GM21447 (cell line): ENCODE measurements around the gene OR2AG2.

ENCODE experiments used
- ATAC-seq: cut with Tn5 transposase; IDR thresholded peaks from one replicate; pipeline ENCODE4 v1.9.1; 2021; ENCODE audit not compliant: unreplicated experiment

Gene OR2AG2

DNA sequence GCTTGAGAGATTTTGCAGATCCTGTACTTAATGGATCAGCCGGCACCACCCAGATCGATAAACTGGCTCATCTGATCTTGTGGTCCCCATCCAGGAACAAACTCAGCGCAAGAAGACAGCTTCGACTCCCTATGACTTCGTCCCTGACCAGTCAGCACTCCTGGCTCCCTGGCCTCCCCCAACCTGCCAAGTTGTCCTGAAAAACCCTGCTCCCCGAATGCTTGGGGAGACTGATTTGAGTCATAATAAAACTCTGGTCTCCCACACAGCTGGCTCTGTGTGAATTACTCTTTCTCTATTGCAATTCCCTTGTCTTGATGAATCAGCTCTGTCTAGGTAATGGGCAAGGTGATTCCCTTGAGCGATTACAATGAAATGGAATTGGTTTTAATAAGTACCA is 29.5 kb downstream of the OR2AG2 start:
- no peak for ATAC-seq

DNA sequence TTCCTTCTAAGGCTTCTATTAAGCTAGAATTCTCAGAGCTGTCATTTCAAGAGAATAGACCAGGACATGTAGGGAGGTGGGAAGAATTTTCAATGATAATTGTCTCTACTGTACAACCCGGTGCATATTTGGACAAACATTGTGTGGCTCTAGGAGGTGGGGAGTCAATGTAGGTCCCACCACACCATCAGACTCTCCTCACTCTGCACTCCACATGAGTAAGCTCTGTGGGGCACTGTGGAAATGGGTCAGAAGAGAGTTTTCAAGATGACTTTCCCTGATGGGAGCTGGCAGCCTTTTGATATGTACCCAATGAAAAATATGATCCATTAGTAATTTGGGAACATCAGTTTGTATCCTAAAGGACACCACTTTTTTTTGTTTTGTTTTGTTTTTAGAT is 33.2 kb downstream of the OR2AG2 start:
- ATAC-seq: no peak

DNA sequence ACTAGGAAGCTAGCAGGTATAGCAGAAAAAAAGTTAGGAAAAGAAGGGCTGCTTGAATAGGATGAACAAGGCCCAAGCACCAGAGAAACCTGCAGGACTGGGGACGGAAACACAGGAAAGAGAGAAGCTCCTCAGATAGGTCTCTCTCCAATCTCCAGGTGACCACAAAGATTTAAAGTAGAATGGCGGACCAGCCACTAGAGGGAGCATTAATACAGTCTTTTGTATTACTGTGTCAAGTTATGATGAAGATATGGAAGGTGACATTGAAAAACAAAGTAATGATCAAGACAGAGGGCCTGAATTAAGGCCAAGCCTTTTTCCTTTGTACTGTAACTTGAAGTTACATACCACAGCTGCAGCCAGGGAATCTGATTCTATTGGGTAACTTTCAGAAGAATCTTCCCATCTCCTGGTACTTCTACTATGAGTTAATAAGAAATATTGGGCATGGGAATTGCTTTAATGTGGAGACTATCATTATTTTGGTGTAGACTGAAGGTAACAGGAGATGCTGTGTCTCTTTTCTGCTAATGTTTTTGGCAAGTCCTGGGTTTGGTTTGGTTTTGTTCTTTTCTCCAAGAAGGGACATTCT is 33.8 kb downstream of the OR2AG2 start:
- peak; percentile 83 for ATAC-seq

DNA sequence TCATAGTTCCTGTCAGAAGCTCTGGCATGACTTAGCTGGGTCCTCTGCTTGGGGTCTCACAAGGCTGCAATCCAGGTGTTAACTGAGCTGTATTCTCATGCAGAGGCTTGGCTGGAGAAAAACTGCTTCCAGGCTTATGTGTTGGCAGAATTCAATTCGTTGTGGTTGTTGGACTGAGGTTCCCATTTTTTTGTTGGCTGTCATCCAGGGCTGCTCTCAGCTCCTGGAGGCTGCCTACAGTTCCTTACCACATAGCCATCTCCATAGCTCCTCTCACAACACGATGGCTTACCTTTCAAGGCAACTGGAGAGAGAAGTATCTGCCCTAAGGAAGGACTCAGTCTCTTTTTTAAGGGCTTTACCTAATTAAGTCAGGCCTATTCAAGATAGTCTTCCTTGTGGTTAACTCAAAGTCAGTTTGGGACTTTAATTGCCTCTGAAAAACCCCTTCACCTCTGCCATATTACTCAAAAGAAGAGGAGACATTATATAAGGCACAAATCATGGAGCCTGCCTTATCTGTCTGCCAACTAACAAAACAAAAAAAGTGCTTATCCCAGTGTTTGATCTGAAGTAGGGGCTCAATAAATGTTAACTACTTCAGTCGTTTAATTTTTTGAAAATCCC is 35.2 kb downstream of the OR2AG2 start:
- ATAC-seq: no peak

- no peak for ATAC-seq
Measured at GRCh38 chr11:6735306-6735705, 36.5 kb downstream of the OR2AG2 start.

DNA sequence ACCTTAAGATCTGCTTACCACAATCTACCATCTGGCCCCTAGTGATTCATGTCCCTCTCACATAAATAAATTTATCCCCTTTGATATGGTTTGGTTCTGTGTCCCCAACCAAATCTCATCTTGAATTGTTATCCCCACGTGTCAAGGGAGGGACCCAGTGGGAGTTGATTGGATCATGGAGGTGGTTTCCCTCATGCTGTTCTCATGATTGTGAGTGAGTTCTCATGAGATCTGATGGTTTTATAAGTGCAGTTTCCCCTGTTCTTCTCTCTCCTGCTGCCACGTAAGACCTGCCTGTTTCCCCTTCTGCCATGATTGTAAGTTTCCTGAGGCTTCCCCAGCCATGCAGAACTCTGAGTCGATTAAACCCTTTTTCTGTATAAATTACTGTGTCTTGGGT is 37.2 kb downstream of the OR2AG2 start:
- ATAC-seq: no peak

- no peak for ATAC-seq
Measured at GRCh38 chr11:6733326-6734275, 38.2 kb downstream of the OR2AG2 start.

DNA sequence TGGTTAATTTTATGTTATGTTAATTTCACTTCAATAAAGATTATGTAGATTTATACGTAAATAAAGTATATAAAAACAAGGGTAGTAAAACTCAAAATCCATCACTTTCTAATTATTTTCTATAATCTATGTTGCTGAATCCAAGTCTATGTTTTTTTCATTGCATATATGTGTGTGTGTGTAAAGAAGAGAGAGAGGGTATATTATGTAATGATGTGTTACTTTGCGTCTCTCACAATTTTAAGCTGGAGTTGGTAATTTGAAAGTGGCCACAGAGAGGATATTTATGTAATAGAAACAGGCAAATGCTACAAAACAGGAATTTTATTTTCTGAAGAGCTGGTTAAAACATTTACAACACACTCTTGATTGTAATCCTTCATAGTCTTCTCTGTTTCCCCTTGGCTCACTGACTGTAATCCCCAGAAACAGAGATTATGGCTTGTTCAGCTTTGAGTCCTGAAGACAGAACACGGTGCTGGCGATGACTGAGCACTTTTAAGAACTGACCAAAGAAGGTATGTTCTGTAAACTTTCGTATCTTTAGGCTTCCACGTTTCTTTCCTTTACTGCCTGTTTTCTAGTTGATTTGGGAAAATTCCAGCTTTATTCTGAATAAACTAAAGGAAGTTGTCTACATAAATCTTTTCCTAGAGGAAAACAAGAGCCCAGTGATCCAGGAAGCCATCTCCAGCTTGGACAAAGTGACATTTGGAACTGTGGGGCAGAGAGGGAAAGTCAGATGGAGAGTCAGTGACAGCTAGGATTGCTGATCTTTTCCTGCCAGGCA is 43.6 kb downstream of the OR2AG2 start:
- ATAC-seq: no peak

GRCh38 chr11:6725386-6725896 is 46.3 kb downstream of the OR2AG2 start:
- no peak for ATAC-seq

- no peak for ATAC-seq
Measured at GRCh38 chr11:6724013-6724412, 47.8 kb downstream of the OR2AG2 start.

DNA sequence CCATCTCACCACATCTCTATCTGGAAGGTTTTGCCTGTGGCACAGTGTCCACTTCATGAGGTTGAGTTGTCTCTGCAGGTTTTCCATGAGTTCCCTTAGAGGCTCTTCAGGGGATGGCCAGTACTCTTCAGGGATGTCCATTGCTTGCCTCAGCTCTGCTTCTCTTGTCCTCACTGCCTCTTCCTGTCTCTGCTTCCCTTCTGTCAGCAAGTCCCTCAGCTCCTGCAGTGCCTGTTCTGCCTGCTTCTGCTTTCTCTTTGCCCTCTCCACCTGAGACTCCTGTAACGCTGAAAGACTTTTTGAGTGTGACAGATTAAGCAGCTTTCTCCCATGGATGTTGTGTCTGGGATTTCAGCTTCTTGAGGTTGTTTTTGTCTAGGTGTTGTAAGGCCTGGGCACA is 50.4 kb downstream of the OR2AG2 start:
- ATAC-seq: no peak

GRCh38 chr11:6719576-6719975 is 52.2 kb downstream of the OR2AG2 start:
- no peak for ATAC-seq

GRCh38 chr11:6717426-6717825 is 54.4 kb downstream of the OR2AG2 start:
- ATAC-seq: no peak
